ENCODE data around the gene NUDT12. TPM values are rescaled to one million over a fixed set of nuclear protein-coding genes. Genes with fewer than 3 reads are reported as not detected.

The NUDT12 gene
- total and polyA plus RNA-seq, 12 donors, result 4.4 to 17.0 (median 12.4) TPM

GRCh38 chr5:103565719-103566118 lies 3.1 kb upstream of the NUDT12 start:
- peaks cover 0 to 16% (median 7%) of the 10 kb centered on the region in 9 donors for H3K4me1 ChIP-seq
- H3K27me3 ChIP-seq, result peaks cover 0 to 5% (median 0%) of the 10 kb centered on the region in 7 donors
- H3K9me3 ChIP-seq, result no peaks in the 10 kb centered on the region
- no peak overlapping the region for H3K27ac ChIP-seq
- ATAC-seq (no peak), DNase-seq (no peak)
- no peak overlapping the region for H3K4me3 ChIP-seq
- TF ChIP-seq CTCF (IDR thresholded peaks at IDR 0.05), result no peak
- 93 to 94% methylated on average over 4 of the region's 4 CpGs for WGBS, 2 donors
- H3K36me3 ChIP-seq, result no peaks in the 10 kb centered on the region
- intact Hi-C loops (cut with DNase I), result loop anchor here in 1 of 10 donors (10.0 kb wide), 1 partner anchor 311 kb away; the partner anchor contains the start of gene MACIR

GRCh38 chr5:103561685-103562452 lies 720 bp downstream of the NUDT12 start:
- Histone ChIP-seq H3K27me3 (peaks cover 0 to 5% (median 0%) of the 10 kb centered on the region in 7 donors), H3K4me1 (peaks cover 0 to 21% (median 7%) of the 10 kb centered on the region in 9 donors), H3K27ac (peak overlapping the region; percentile 78 to 95 (median 90)), H3K9me3 (no peaks in the 10 kb centered on the region), H3K36me3 (peaks cover 0 to 23% (median 0%) of the 10 kb centered on the region in 9 donors), H3K4me3 (peak overlapping the region; percentile 47 to 97 (median 80))
- no peak for TF ChIP-seq CTCF (IDR thresholded peaks at IDR 0.05)
- ATAC-seq (peak in 6 of 8 donors; percentile 16 to 60 (median 44)), DNase-seq (no peak)
- 24 to 25% methylated on average over 14 of the region's 14 CpGs for WGBS, 2 donors
- intact Hi-C loops (cut with DNase I), result loop anchor here in 1 of 10 donors (10.0 kb wide), 1 partner anchor 307 kb away; the partner anchor contains the start of gene MACIR

- H3K36me3 ChIP-seq, result peaks cover 0 to 33% (median 0%) of the 10 kb centered on the region in 9 donors
- H3K9me3 ChIP-seq, result no peaks in the 10 kb centered on the region
- peaks cover 0 to 21% (median 7%) of the 10 kb centered on the region in 9 donors for H3K4me1 ChIP-seq
- no peak for TF ChIP-seq CTCF (IDR thresholded peaks at IDR 0.05)
- no peak for DNase-seq
- no peaks in the 10 kb centered on the region for H3K27me3 ChIP-seq
- no peak overlapping the region for H3K4me3 ChIP-seq
- intact Hi-C loops (cut with DNase I), result loop anchor here in 1 of 10 donors (10.0 kb wide), 1 partner anchor 306 kb away; the partner anchor contains the start of gene MACIR
- 93 to 95% methylated on average over 3 of the region's 3 CpGs for WGBS, 2 donors
- ATAC-seq, result no peak
- no peak overlapping the region for H3K27ac ChIP-seq
Observed at GRCh38 chr5:103560826-103561225, 1.8 kb downstream of the NUDT12 start.

GRCh38 chr5:103546858-103547257 lies 15.7 kb downstream of the NUDT12 start:
- no peak overlapping the region for H3K27ac ChIP-seq
- H3K4me1 ChIP-seq, result no peaks in the 10 kb centered on the region
- no peak for DNase-seq
- intact Hi-C loops (cut with DNase I), result no loop called here
- no peak overlapping the region for H3K4me3 ChIP-seq
- H3K36me3 ChIP-seq, result peaks cover 0 to 28% (median 13%) of the 10 kb centered on the region in 9 donors
- no peak for ATAC-seq
- no peak for TF ChIP-seq CTCF (IDR thresholded peaks at IDR 0.05)
- WGBS, 2 donors, result 59 to 70% methylated on average over 2 of the region's 2 CpGs
- H3K9me3 ChIP-seq, result no peaks in the 10 kb centered on the region
- H3K27me3 ChIP-seq, result no peaks in the 10 kb centered on the region

Data from heart right ventricle (tissue), 16 donors.